HepG2 (cell line): Measurements from ENCODE around the gene VARS1. TPM values are rescaled to one million over a fixed set of nuclear protein-coding genes. Genes with fewer than 3 reads are reported as not detected.
A peak's percentile ranks its signal among the peaks of the same experiment; 100 is the strongest.

ENCODE experiments used
- ATAC-seq: fragments of 200-7000 bp; cut with Tn5 transposase; 3 replicates; pipeline ENCODE4 v1.9.1; 2020; ENCODE audit warnings: mild to moderate bottlenecking, moderate library complexity
- BruUV-seq: library from RNA; stranded (reverse); fragments of 400-500 nt; replicated peaks from 2 replicates; lab custom pipeline; 2021; lab: Mats Ljungman, UMichigan
- CTCF ChIA-PET: fragments of 300-600 bp; formaldehyde crosslinking; extraction: SDS; loops from one replicate; lab custom pipeline; 2021; ENCODE audit warnings: low total read pairs, inconsistent platforms, low intra/inter-chr PET ratio; lab: Yijun Ruan, JAX
- POLR2A ChIA-PET: fragments of 350-600 bp; sonication (Branson Sonifier 250); formaldehyde crosslinking; loops from one replicate; lab custom pipeline; 2020; ENCODE audit warnings: antibody characterized with exemption, inconsistent platforms; lab: Yijun Ruan, JAX
- DNase-seq: peaks from one replicate; pipeline ENCODE4 v3.0.0-alpha.2; 2015; ENCODE audit warnings: low spot score
- FAIRE-seq: peaks from 3 replicates; lab custom pipeline; 2011; peaks lifted over from hg19 to GRCh38; lab: Jason Lieb, UNC
- H2AFZ ChIP-seq: one replicate; pipeline ENCODE4 v1.6.1; 2011; ENCODE audit warnings: low read length, inconsistent platforms
- H3K27ac ChIP-seq: fragments of 300-600 bp; 3 replicates; pipeline ENCODE4 v1.8.0; 2011; ENCODE audit warnings: mixed run types, mild to moderate bottlenecking, mixed read lengths, low read length, inconsistent platforms; ENCODE audit not compliant: insufficient read depth; ENCODE audit errors: extremely low read length
- H3K27me3 ChIP-seq, 2 experiments: fragments of 200-600 bp in 1 of 2; 2 replicates in 1 of 2; 3 replicates in 1 of 2; pipeline versions ENCODE4 v1.6.0 to v1.8.0; 2011; ENCODE audit warnings: low read length in 2 of 2, mild to moderate bottlenecking in 2 of 2, moderate library complexity in 2 of 2, inconsistent platforms in 1 of 2; ENCODE audit not compliant: insufficient read depth in 2 of 2, control insufficient read depth in 1 of 2
- H3K36me3 ChIP-seq, 2 experiments: fragments of 200-600 bp in 1 of 2; replicated peaks in 1 of 2; 2 replicates in 1 of 2; 3 replicates in 1 of 2; pipeline versions ENCODE4 v1.5.1 to v1.8.0; 2011; ENCODE audit warnings: low read length in 2 of 2, inconsistent platforms in 1 of 2; ENCODE audit not compliant: insufficient read depth in 2 of 2, control insufficient read depth in 1 of 2
- H3K4me1 ChIP-seq: 2 replicates; pipeline ENCODE4 v1.5.1; 2012; ENCODE audit warnings: low read length, inconsistent platforms; ENCODE audit not compliant: insufficient read depth
- H3K4me2 ChIP-seq: 2 replicates; pipeline ENCODE4 v1.6.0; 2011; ENCODE audit warnings: low read depth, low read length, inconsistent platforms
- H3K4me3 ChIP-seq, 3 experiments: fragments of 200-600 bp in 1 of 3; sonication (generic), shearing (Covaris generic) in 1 of 3; replicated peaks in 1 of 3; 2 replicates each; pipeline ENCODE4 v1.5.1; 2011 to 2016; ENCODE audit warnings: low read length in 3 of 3, inconsistent platforms in 2 of 3, low read depth in 2 of 3, mild to moderate bottlenecking in 2 of 3, control low read depth in 1 of 3, mixed read lengths in 1 of 3; ENCODE audit not compliant: insufficient read depth in 1 of 3
- H3K79me2 ChIP-seq: one replicate; pipeline ENCODE4 v1.6.1; 2011; ENCODE audit warnings: low read length, inconsistent platforms; ENCODE audit not compliant: insufficient read depth
- H3K9ac ChIP-seq: 2 replicates; pipeline ENCODE4 v1.6.0; 2011; ENCODE audit warnings: mild to moderate bottlenecking, low read depth, low read length, inconsistent platforms; ENCODE audit not compliant: insufficient read depth
- H3K9me3 ChIP-seq: 2 replicates; pipeline ENCODE4 v1.5.1; 2012; ENCODE audit warnings: mild to moderate bottlenecking, low read length
- H4K20me1 ChIP-seq: 2 replicates; pipeline ENCODE4 v1.6.0; 2011; ENCODE audit warnings: inconsistent platforms, mild to moderate bottlenecking, low read length, moderate library complexity; ENCODE audit not compliant: insufficient read depth
- AGO2 ChIP-seq: fragments of 200-400 bp; formaldehyde crosslinking; optimal IDR thresholded peaks from 2 replicates; pipeline ENCODE3; 2017; ENCODE audit warnings: mild to moderate bottlenecking, low read depth, low read length, moderate library complexity
- NR2C2 ChIP-seq: sonication (generic); formaldehyde crosslinking; IDR thresholded peaks from 2 replicates; pipeline ENCODE4 v1.4.0; 2020; ENCODE audit warnings: missing genetic modification reagents, mild to moderate bottlenecking, moderate library complexity, borderline replicate concordance
- RBFOX2 ChIP-seq: fragments of 200-400 bp; formaldehyde crosslinking; IDR thresholded peaks from 2 replicates; pipeline ENCODE4 v1.6.1; 2017; ENCODE audit warnings: low read depth, mild to moderate bottlenecking, low read length
- RBM22 ChIP-seq: fragments of 200-400 bp; formaldehyde crosslinking; optimal IDR thresholded peaks from 2 replicates; pipeline ENCODE3; 2017; ENCODE audit warnings: mild to moderate bottlenecking, low read length, moderate library complexity
- U2AF1 ChIP-seq: fragments of 200-400 bp; formaldehyde crosslinking; optimal IDR thresholded peaks from 2 replicates; pipeline ENCODE3; 2017; ENCODE audit warnings: mild to moderate bottlenecking, low read depth, low read length
- WGBS: methylation state at CpG from one replicate; pipeline ENCODE4 v1.1.6; 2017; ENCODE audit warnings: low lambda C conversion rate; 5-methylcytosine and 5-hydroxymethylcytosine counted together
- in situ Hi-C: cut with HindIII; loops from 2 replicates; pipeline ENCODE4 v1.10.0; 2017; ENCODE audit warnings: low pct_unique_long_range_greater_than_20kb; ENCODE audit not compliant: extremely low pct_ligation_motif_present
- intact Hi-C: fragments of 100-400 bp; cut with micrococcal nuclease; formaldehyde crosslinking; loops from one replicate; pipeline ENCODE4 v1.10.0; 2022; ENCODE audit not compliant: unreplicated experiment
- polyA plus RNA-seq, 8 experiments: library from polyadenylated mRNA; depleted of rRNA in 3 of 8; stranded (reverse) in 7 of 8; unstranded in 1 of 8; fragments of >200 nt; fragmentation: Illumina TruSeq in 4 of 8; extraction: Trizol in 4 of 8; gene quantifications; 2 replicates each; pipeline versions ENCODE4 v1.2.1 to v1.2.3, GENCODE V29; 2011 to 2016; ENCODE audit warnings: low read depth in 4 of 8, missing spikeins in 1 of 8, mixed read lengths in 1 of 8; ENCODE audit not compliant: insufficient read depth in 1 of 8
- total RNA-seq, 5 experiments: library from RNA; depleted of rRNA; stranded (reverse); fragments of >200 nt; fragmentation: Illumina TruSeq; extraction: Trizol; gene quantifications; 2 replicates each; pipeline ENCODE4 v1.2.3, GENCODE V29; 2016; ENCODE audit warnings: low read depth in 1 of 5

The VARS1 gene
- total and polyA plus RNA-seq, 2 of the 13 experiments (the other 11 are each of a cell fraction or from before 2014, with no cell fraction given) = 14.7 to 56.1 TPM

GRCh38 chr6:31781244-31782125 lies 14.1 kb downstream of the VARS1 start (continued):
- peak; percentile 35; the same call in 1 of the 2 replicates for TF ChIP-seq NR2C2 (CRISPR knock-in tag)
- TF ChIP-seq AGO2 = peak; percentile 12
- TF ChIP-seq RBFOX2 = peak; percentile 50; the same call in 1 of the 2 replicates
- peak; percentile 15 for TF ChIP-seq RBM22

- H3K4me1 ChIP-seq = peaks cover 37% of the 10 kb centered on the region
- peaks cover 49 to 56% of the 10 kb centered on the region in 2 experiments for H3K36me3 ChIP-seq
- H3K9me3 ChIP-seq = no peaks in the 10 kb centered on the region
- no peak for TF ChIP-seq U2AF1
- TF ChIP-seq AGO2 = peak; percentile 40
- no peak overlapping the region for H2AFZ ChIP-seq
- ATAC-seq (no peak), DNase-seq (no peak), FAIRE-seq (no peak)
- no peaks in the 10 kb centered on the region for H4K20me1 ChIP-seq
- no peak overlapping the region for H3K9ac ChIP-seq
- no peaks in the 10 kb centered on the region for H3K79me2 ChIP-seq
- WGBS = over 99% methylated on average over 19 of the region's 20 CpGs
- ChIA-PET CTCF (no interaction called here), POLR2A (interaction anchor here (1.5 to 4.2 kb wide), 5 partner anchors 11 to 44 kb away, joined by 3 to 66 read pairs (median 5); partner anchors contain the start of genes CLIC1, LSM2, MSH5 and VARS1)
- no peak overlapping the region for H3K4me3 ChIP-seq
- in situ Hi-C loops = no loop called here
- H3K27ac ChIP-seq = no peak overlapping the region
- no TSS peak for BruUV-seq
- intact Hi-C loops = no loop called here
- no peaks in the 10 kb centered on the region for H3K27me3 ChIP-seq
- no peak overlapping the region for H3K4me2 ChIP-seq
These were observed 14.9 kb downstream of the VARS1 start for GRCh38 chr6:31780507-31781243.
